A549 (cell line): ENCODE measurements around the gene IL22RA2.

Experiments used
- CTCF ChIP-seq: fragments of >200 bp; sonication (Bioruptor Twin); formaldehyde crosslinking; IDR thresholded peaks from 3 replicates; pipeline ENCODE4 v1.5.1; 2016
- POLR2A ChIP-seq: IDR thresholded peaks from 2 replicates; pipeline ENCODE4 v1.6.1; 2012; ENCODE audit warnings: mild to moderate bottlenecking, low read length
- REST ChIP-seq: fragments of 200-600 bp; sonication (generic); IDR thresholded peaks from 2 replicates; pipeline ENCODE4 v1.6.1; 2016; ENCODE audit warnings: antibody characterized with exemption, mild to moderate bottlenecking, moderate library complexity

GRCh38 chr6:137134483-137134882 is 39.0 kb downstream of the IL22RA2 start:
- no peak for TF ChIP-seq POLR2A
- TF ChIP-seq CTCF = no peak
- TF ChIP-seq REST = no peak
